K562 (cell line): ENCODE data around the gene CREB3L2. TPM values are rescaled to one million over a fixed set of nuclear protein-coding genes. Genes with fewer than 3 reads are reported as not detected.

Experiments
- ATAC-seq: fragments of 200-7000 bp; cut with Tn5 transposase; 3 replicates; pipeline ENCODE4 v1.9.1; 2020; ENCODE audit warnings: moderate library complexity
- BruUV-seq: library from RNA; stranded (reverse); fragments of 400-500 nt; replicated peaks from 2 replicates; lab custom pipeline; 2021; lab: Mats Ljungman, UMichigan
- CTCF ChIA-PET: fragments of 300-600 bp; formaldehyde crosslinking; extraction: SDS; loops from one replicate; lab custom pipeline; 2021; ENCODE audit warnings: low intra/inter-chr PET ratio; lab: Yijun Ruan, JAX
- POLR2A ChIA-PET: fragments of 300-600, 350-650 bp; sonication (Branson Sonifier 250); formaldehyde crosslinking; extraction: SDS; loops from one replicate; lab custom pipeline; 2021; ENCODE audit warnings: antibody characterized with exemption, inconsistent platforms; lab: Yijun Ruan, JAX
- DNase-seq, 4 experiments: peaks; one replicate each; pipeline versions ENCODE4 v3.0.0 to v3.0.0-alpha.2; 2011 to 2018; ENCODE audit warnings: low spot score in 3 of 4, mixed read lengths in 3 of 4; ENCODE audit errors: extremely low read depth in 1 of 4
- FAIRE-seq: peaks from 2 replicates; lab custom pipeline; 2011; peaks lifted over from hg19 to GRCh38; lab: Jason Lieb, UNC
- H2AFZ ChIP-seq: 2 replicates; pipeline ENCODE4 v1.6.0; 2011; ENCODE audit warnings: low read depth, low read length, control low read depth, inconsistent platforms
- H3K27ac ChIP-seq: fragments of 200-600 bp; 3 replicates; pipeline ENCODE4 v1.8.0; 2011; ENCODE audit warnings: low read depth, mild to moderate bottlenecking, control low read depth, inconsistent platforms, low read length, moderate library complexity, mixed read lengths; ENCODE audit errors: extremely low read depth
- H3K27me3 ChIP-seq, 2 experiments: fragments of 300-600 bp in 1 of 2; 2 replicates in 1 of 2; 3 replicates in 1 of 2; pipeline versions ENCODE4 v1.6.0 to v1.8.0; 2011; ENCODE audit warnings: inconsistent platforms in 2 of 2, low read length in 2 of 2, mild to moderate bottlenecking in 1 of 2, mixed read lengths in 1 of 2, moderate library complexity in 1 of 2; ENCODE audit not compliant: control insufficient read depth in 2 of 2, insufficient read depth in 2 of 2
- H3K36me3 ChIP-seq: fragments of 300-600 bp; 3 replicates; pipeline ENCODE4 v1.8.0; 2011; ENCODE audit warnings: mild to moderate bottlenecking, low read length, inconsistent platforms; ENCODE audit not compliant: control insufficient read depth, insufficient read depth
- H3K4me1 ChIP-seq, 2 experiments: fragments of 200-600 bp in 1 of 2; replicated peaks in 1 of 2; 2 replicates in 1 of 2; 3 replicates in 1 of 2; pipeline versions ENCODE4 v1.5.1 to v1.8.0; 2011; ENCODE audit warnings: inconsistent platforms in 2 of 2, low read length in 2 of 2, mild to moderate bottlenecking in 1 of 2, mixed read lengths in 1 of 2, moderate library complexity in 1 of 2; ENCODE audit not compliant: control insufficient read depth in 2 of 2, insufficient read depth in 2 of 2
- H3K4me2 ChIP-seq: 2 replicates; pipeline ENCODE4 v1.6.1; 2011; ENCODE audit warnings: low read length, control low read depth, inconsistent platforms, mixed read lengths; ENCODE audit not compliant: insufficient read depth
- H3K4me3 ChIP-seq: fragments of 200-600 bp; sonication (generic), shearing (Covaris generic); 2 replicates; pipeline ENCODE4 v1.5.1; 2016; ENCODE audit warnings: control low read depth, inconsistent platforms
- H3K79me2 ChIP-seq: fragments of 200-600 bp; 3 replicates; pipeline ENCODE4 v1.8.0; 2011; ENCODE audit warnings: low read length, inconsistent platforms; ENCODE audit not compliant: control insufficient read depth, insufficient read depth
- H3K9ac ChIP-seq, 2 experiments: 2 replicates each; pipeline versions ENCODE4 v1.6.0 to v1.6.1; 2011; ENCODE audit warnings: low read depth in 2 of 2, low read length in 2 of 2, control low read depth in 1 of 2, inconsistent platforms in 1 of 2, mild to moderate bottlenecking in 1 of 2, mixed read lengths in 1 of 2; ENCODE audit not compliant: insufficient read depth in 1 of 2
- H3K9me1 ChIP-seq: one replicate; pipeline ENCODE4 v1.6.0; 2011; ENCODE audit warnings: inconsistent platforms, mild to moderate bottlenecking, low read length, moderate library complexity; ENCODE audit not compliant: control insufficient read depth, insufficient read depth
- H3K9me3 ChIP-seq: replicated peaks from 2 replicates; pipeline ENCODE4 v1.5.1; 2011; ENCODE audit warnings: low read depth, low read length, inconsistent platforms; ENCODE audit not compliant: control insufficient read depth, insufficient read depth
- H4K20me1 ChIP-seq: replicated peaks from 2 replicates; pipeline ENCODE4 v1.6.1; 2011; ENCODE audit warnings: low read length, inconsistent platforms, mixed read lengths; ENCODE audit not compliant: control insufficient read depth, insufficient read depth
- ARID1B ChIP-seq: fragments of 450-650 bp; IDR thresholded peaks from 2 replicates; pipeline ENCODE4 v1.6.1; 2016; ENCODE audit warnings: antibody characterized with exemption, mild to moderate bottlenecking, inconsistent platforms
- CBFA2T2 ChIP-seq: fragments of 450-650 bp; conservative IDR thresholded peaks from 2 replicates; pipeline ENCODE4 v1.6.1; 2017; ENCODE audit warnings: mild to moderate bottlenecking
- CBFA2T3 ChIP-seq: fragments of 450-650 bp; IDR thresholded peaks from 2 replicates; pipeline ENCODE4 v1.6.1; 2017
- CGGBP1 ChIP-seq: fragments of 250-450 bp; sonication (Bioruptor Pico); IDR thresholded peaks from 2 replicates; pipeline ENCODE4 v1.9.0; 2021; ENCODE audit warnings: mild to moderate bottlenecking
- ETV1 ChIP-seq: fragments of 450-650 bp; conservative IDR thresholded peaks from 2 replicates; pipeline ENCODE4 v1.6.1; 2016; ENCODE audit warnings: missing genetic modification characterization, control low read depth, low read depth, missing compliant biosample characterization
- HNRNPL ChIP-seq: fragments of 200-400 bp; formaldehyde crosslinking; IDR thresholded peaks from 2 replicates; pipeline ENCODE4 v1.6.1; 2017; ENCODE audit warnings: low read depth, mild to moderate bottlenecking, low read length
- JUNB ChIP-seq: fragments of 450-650 bp; formaldehyde crosslinking; conservative IDR thresholded peaks from 2 replicates; pipeline ENCODE4 v1.4.0; 2020; ENCODE audit warnings: mild to moderate bottlenecking
- POLR2AphosphoS5 ChIP-seq: IDR thresholded peaks from 2 replicates; pipeline ENCODE4 v1.6.1; 2011; ENCODE audit warnings: mild to moderate bottlenecking, low read depth, low read length, moderate library complexity; ENCODE audit not compliant: control insufficient read depth, insufficient read depth
- SMARCB1 ChIP-seq: IDR thresholded peaks from 2 replicates; pipeline ENCODE4 v1.6.1; 2011; ENCODE audit warnings: improper control_type of control experiment, low read depth; ENCODE audit not compliant: insufficient read length
- SRF ChIP-seq, 2 experiments: fragments of 250-450, 450-650 bp in 1 of 2; sonication (Bioruptor Pico) in 1 of 2; sonication (generic) in 1 of 2; formaldehyde crosslinking; IDR thresholded peaks; 2 replicates each; pipeline versions ENCODE4 v1.5.0 to v1.5.1; 2020 to 2022; ENCODE audit warnings: mild to moderate bottlenecking in 1 of 2, missing genetic modification reagents in 1 of 2
- TCF3 ChIP-seq: sonication (generic); formaldehyde crosslinking; IDR thresholded peaks from 2 replicates; pipeline ENCODE4 v1.4.0; 2020; ENCODE audit warnings: mild to moderate bottlenecking, missing genetic modification reagents
- TEAD4 ChIP-seq, 2 experiments: sonication (generic) in 1 of 2; formaldehyde crosslinking in 1 of 2; IDR thresholded peaks; 2 replicates each; pipeline versions ENCODE4 v1.6.1 to v1.8.0; 2012 to 2022; ENCODE audit warnings: borderline replicate concordance in 1 of 2, inconsistent platforms in 1 of 2, low read length in 1 of 2, mild to moderate bottlenecking in 1 of 2, missing genetic modification reagents in 1 of 2
- ZNF23 ChIP-seq: fragments of 250-450 bp; sonication (Bioruptor Pico); IDR thresholded peaks from 2 replicates; pipeline ENCODE4 v1.4.0; 2020; ENCODE audit warnings: mild to moderate bottlenecking
- WGBS: fragments of 100-300 bp; shearing (Covaris generic); methylation state at CpG from one replicate; pipeline ENCODE4 v1.1.6; 2016; ENCODE audit warnings: low coverage, mixed read lengths; ENCODE audit not compliant: insufficient coverage; ENCODE audit errors: missing lambda C conversion rate; 5-methylcytosine and 5-hydroxymethylcytosine counted together
- in situ Hi-C: fragments of 300-500 bp; cut with MboI; formaldehyde crosslinking; loops from 4 replicates; pipeline ENCODE4 v1.15.0; 2018; ENCODE audit warnings: inconsistent platforms, mixed read lengths
- intact Hi-C: fragments of 100-400 bp; cut with micrococcal nuclease; formaldehyde crosslinking; loops from 2 replicates; pipeline ENCODE4 v1.14.2; 2022
- polyA plus RNA-seq, 8 experiments: library from polyadenylated mRNA; depleted of rRNA in 4 of 8; stranded (reverse) in 5 of 8; unstranded in 3 of 8; fragments of >200 nt; fragmentation: Nextera tagmentation in 2 of 8; fragmentation: Illumina TruSeq in 1 of 8; extraction: Ambion mirVana in 2 of 8; extraction: Trizol in 1 of 8; gene quantifications; 2 replicates each; pipeline versions ENCODE4 v1.2.1 to v1.2.3, GENCODE V29; 2011 to 2014; ENCODE audit warnings: inconsistent platforms in 1 of 8, missing spikeins in 1 of 8
- total RNA-seq, 7 experiments: library from RNA; depleted of rRNA in 6 of 7; stranded (reverse); fragments of >200 nt in 6 of 7; fragmentation: Illumina TruSeq in 2 of 7; extraction: Trizol in 2 of 7; gene quantifications; 2 replicates each; pipeline versions ENCODE4 v1.2.1 to v1.2.3, GENCODE V29; 2011 to 2021; ENCODE audit warnings: low replicate concordance in 1 of 7

The CREB3L2 gene
- total and polyA plus RNA-seq, 9 of the 15 experiments (the other 6 are each of a cell fraction or from before 2014, with no cell fraction given), result 7.1 to 45.6 (median 15.8) TPM

GRCh38 chr7:137975221-137975620 is 26.7 kb downstream of the CREB3L2 start:
- H3K9me1 ChIP-seq, result no peaks in the 10 kb centered on the region
- intact Hi-C loops, result no loop called here
- H3K36me3 ChIP-seq, result peaks cover 2% of the 10 kb centered on the region
- ChIA-PET POLR2A (interaction anchor here (0.6 to 1.6 kb wide), 8 partner anchors 9 to 71 kb away, joined by 3 to 5 read pairs (median 4); no protein-coding TSS in a partner anchor), CTCF (no interaction called here)
- DNase-seq, result peak in 1 of 4 experiments; percentile 61
- no TSS peak for BruUV-seq
- WGBS, result 46% methylated on average over 3 of the region's 3 CpGs
- no peak overlapping the region for H3K4me3 ChIP-seq
- H3K27me3 ChIP-seq, result no peaks in the 10 kb centered on the region
- H3K4me1 ChIP-seq, result peaks cover 18 to 36% of the 10 kb centered on the region in 2 experiments
- FAIRE-seq, result no peak
- H3K79me2 ChIP-seq, result peaks cover 70% of the 10 kb centered on the region
- H3K27ac ChIP-seq, result peak overlapping the region; percentile 19; the same call in 1 of the 3 replicates
- H3K4me2 ChIP-seq, result no peak overlapping the region
- peak overlapping the region in 1 of 2 experiments; percentile 18; a peak in 1 of 4 replicates for H3K9ac ChIP-seq
- H3K9me3 ChIP-seq, result no peaks in the 10 kb centered on the region
- peaks cover 12% of the 10 kb centered on the region; the same call in 1 of the 2 replicates for H4K20me1 ChIP-seq
- no peak overlapping the region for H2AFZ ChIP-seq
- in situ Hi-C loops, result no loop called here
- peak; percentile 39; the same call in 2 of the 3 replicates for ATAC-seq
- TF ChIP-seq JUNB (CRISPR knock-in tag) (no peak), ETV1 (no peak), CBFA2T2 (0 out of 2 replicates have a peak, but pooled peaks have one; percentile 16), SMARCB1 (no peak), SRF (CRISPR knock-in tag; IDR thresholded peaks at IDR 0.05) (peak in 1 of 2 experiments; percentile 66; a peak in 1 of 4 replicates), CBFA2T3 (peak; percentile 40), POLR2AphosphoS5 (0 out of 2 replicates have a peak, but pooled peaks have one; percentile 30), ZNF23 (CRISPR knock-in tag) (no peak), TCF3 (peak; percentile 37; the same call in 1 of the 2 replicates), ARID1B (no peak), TEAD4 (IDR thresholded peaks at IDR 0.05; ENCODE audit: low read length) (0 out of 2 replicates have a peak, but pooled peaks have one; percentile 12), TEAD4 (CRISPR knock-in tag; IDR thresholded peaks at IDR 0.05; ENCODE audit: borderline replicate concordance) (no peak), HNRNPL (no peak), CGGBP1 (no peak)
